ENCODE results near the gene TCEANC. TPM values are rescaled to one million over a fixed set of nuclear protein-coding genes. Genes with fewer than 3 reads are reported as not detected.

TCEANC gene
- polyA plus RNA-seq, 1 donor from 2014 or later = 5.0 TPM

GRCh38 chrX:13681595-13681994 lies 28.7 kb downstream of the TCEANC start:
- Histone ChIP-seq H3K79me2 (replicated peaks; ENCODE audit: insufficient read depth, low read length) (no peaks in the 10 kb centered on the region), H3K27ac (ENCODE audit: low read length) (no peak overlapping the region), H2AFZ (ENCODE audit: low read depth, low read length) (no peak overlapping the region), H3K27me3 (ENCODE audit: insufficient read depth, low read depth, low read length) (no peaks in the 10 kb centered on the region), H3K4me2 (ENCODE audit: low read length) (no peak overlapping the region), H3K4me3 (ENCODE audit: low read length) (no peak overlapping the region), H3F3A (ENCODE audit: insufficient read depth, low read length, poor library complexity, severe bottlenecking) (no peaks in the 10 kb centered on the region), H3K9me2 (ENCODE audit: insufficient read depth, low read length) (no peaks in the 10 kb centered on the region), H3K9ac (ENCODE audit: low read length) (no peak overlapping the region), H3K36me3 (ENCODE audit: insufficient read depth, low read length) (no peaks in the 10 kb centered on the region), H4K20me1 (ENCODE audit: insufficient read depth) (no peaks in the 10 kb centered on the region), H3K9me3 (ENCODE audit: low read length) (no peaks in the 10 kb centered on the region)
- no peak for TF ChIP-seq RAD21 (conservative IDR thresholded peaks at IDR 0.05)
- no peak for TF ChIP-seq REST (IDR thresholded peaks at IDR 0.05; ENCODE audit: borderline replicate concordance)
- TF ChIP-seq TAF1 (IDR thresholded peaks at IDR 0.05; ENCODE audit: low read depth) = no peak
- TF ChIP-seq CTCF (IDR thresholded peaks at IDR 0.05; ENCODE audit: poor library complexity, severe bottlenecking) = no peak
- TF ChIP-seq POLR2AphosphoS5 (IDR thresholded peaks at IDR 0.05) = no peak
- no peak for TF ChIP-seq EP300 (conservative IDR thresholded peaks at IDR 0.05; ENCODE audit: poor library complexity, severe bottlenecking)
- TF ChIP-seq MXI1 (conservative IDR thresholded peaks at IDR 0.05; ENCODE audit: poor library complexity, severe bottlenecking) = no peak
- TF ChIP-seq EZH2 (IDR thresholded peaks at IDR 0.05; ENCODE audit: borderline replicate concordance, insufficient read depth, low read length, poor library complexity, severe bottlenecking) = no peak
- no peak for TF ChIP-seq SMC3 (conservative IDR thresholded peaks at IDR 0.05; ENCODE audit: poor library complexity)

- H3K9me2 ChIP-seq (ENCODE audit: insufficient read depth, low read length) = no peaks in the 10 kb centered on the region
- no peak overlapping the region for H3K27ac ChIP-seq (ENCODE audit: low read length)
- H4K20me1 ChIP-seq (ENCODE audit: insufficient read depth) = no peaks in the 10 kb centered on the region
- H3K9me3 ChIP-seq (ENCODE audit: low read length) = no peaks in the 10 kb centered on the region
- TF ChIP-seq EP300 (conservative IDR thresholded peaks at IDR 0.05; ENCODE audit: poor library complexity, severe bottlenecking) (no peak), REST (IDR thresholded peaks at IDR 0.05; ENCODE audit: borderline replicate concordance) (no peak), TAF1 (IDR thresholded peaks at IDR 0.05; ENCODE audit: low read depth) (no peak), POLR2AphosphoS5 (IDR thresholded peaks at IDR 0.05) (no peak), SMC3 (conservative IDR thresholded peaks at IDR 0.05; ENCODE audit: poor library complexity) (no peak), CTCF (IDR thresholded peaks at IDR 0.05; ENCODE audit: poor library complexity, severe bottlenecking) (no peak), EZH2 (IDR thresholded peaks at IDR 0.05; ENCODE audit: borderline replicate concordance, insufficient read depth, low read length, poor library complexity, severe bottlenecking) (no peak), MXI1 (conservative IDR thresholded peaks at IDR 0.05; ENCODE audit: poor library complexity, severe bottlenecking) (no peak), RAD21 (conservative IDR thresholded peaks at IDR 0.05) (no peak)
- H3K4me2 ChIP-seq (ENCODE audit: low read length) = no peak overlapping the region
- no peak overlapping the region for H2AFZ ChIP-seq (ENCODE audit: low read depth, low read length)
- H3F3A ChIP-seq (ENCODE audit: insufficient read depth, low read length, poor library complexity, severe bottlenecking) = no peaks in the 10 kb centered on the region
- peaks cover 7% of the 10 kb centered on the region for H3K79me2 ChIP-seq (replicated peaks; ENCODE audit: insufficient read depth, low read length)
- no peak overlapping the region for H3K4me3 ChIP-seq (ENCODE audit: low read length)
- H3K36me3 ChIP-seq (ENCODE audit: insufficient read depth, low read length) = no peaks in the 10 kb centered on the region
- no peaks in the 10 kb centered on the region for H3K27me3 ChIP-seq (ENCODE audit: insufficient read depth, low read depth, low read length)
- no peak overlapping the region for H3K9ac ChIP-seq (ENCODE audit: low read length)
Observed at GRCh38 chrX:13684361-13684760, 31.4 kb downstream of the TCEANC start.
